ENCODE measurements around the gene F7.
"Not testable (repeated sequence)": the region's sequence is repeated elsewhere in the genome, so short reads cannot be mapped to it uniquely, and the experiment has no call there.

F7 gene

GRCh38 chr13:113105032-113105920, at the start of gene F7:
TSS of gene F7 (plus strand) at chr13:113105791. CDS start at chr13:113105842, 51 bp downstream.
- no peak for DNase-seq

- no peak for DNase-seq
These were observed 48.5 kb upstream of the F7 start for GRCh38 chr13:113057084-113057483.

DNA sequence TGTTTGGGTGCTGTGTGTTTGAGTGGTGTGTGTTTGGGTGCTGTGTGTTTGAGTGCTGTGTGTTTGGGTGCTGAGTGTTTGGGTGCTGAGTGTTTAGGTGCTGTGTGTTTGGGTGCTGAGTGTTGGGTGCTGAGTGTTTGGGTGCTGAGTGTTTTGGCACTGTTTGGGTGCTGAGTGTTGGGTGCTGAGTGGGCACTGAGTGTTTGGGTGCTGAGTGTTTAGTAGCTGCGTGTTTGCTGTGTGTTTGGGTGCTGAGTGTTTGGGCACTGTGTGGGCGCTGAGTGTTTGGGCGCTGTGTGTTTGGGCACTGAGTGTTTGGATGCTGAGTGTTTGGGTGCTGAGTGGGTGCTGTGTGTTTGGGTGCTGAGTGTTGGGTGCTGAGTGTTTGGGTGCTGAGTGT, 48.0 kb upstream of the F7 start:
- DNase-seq = not testable (repeated sequence)

DNA sequence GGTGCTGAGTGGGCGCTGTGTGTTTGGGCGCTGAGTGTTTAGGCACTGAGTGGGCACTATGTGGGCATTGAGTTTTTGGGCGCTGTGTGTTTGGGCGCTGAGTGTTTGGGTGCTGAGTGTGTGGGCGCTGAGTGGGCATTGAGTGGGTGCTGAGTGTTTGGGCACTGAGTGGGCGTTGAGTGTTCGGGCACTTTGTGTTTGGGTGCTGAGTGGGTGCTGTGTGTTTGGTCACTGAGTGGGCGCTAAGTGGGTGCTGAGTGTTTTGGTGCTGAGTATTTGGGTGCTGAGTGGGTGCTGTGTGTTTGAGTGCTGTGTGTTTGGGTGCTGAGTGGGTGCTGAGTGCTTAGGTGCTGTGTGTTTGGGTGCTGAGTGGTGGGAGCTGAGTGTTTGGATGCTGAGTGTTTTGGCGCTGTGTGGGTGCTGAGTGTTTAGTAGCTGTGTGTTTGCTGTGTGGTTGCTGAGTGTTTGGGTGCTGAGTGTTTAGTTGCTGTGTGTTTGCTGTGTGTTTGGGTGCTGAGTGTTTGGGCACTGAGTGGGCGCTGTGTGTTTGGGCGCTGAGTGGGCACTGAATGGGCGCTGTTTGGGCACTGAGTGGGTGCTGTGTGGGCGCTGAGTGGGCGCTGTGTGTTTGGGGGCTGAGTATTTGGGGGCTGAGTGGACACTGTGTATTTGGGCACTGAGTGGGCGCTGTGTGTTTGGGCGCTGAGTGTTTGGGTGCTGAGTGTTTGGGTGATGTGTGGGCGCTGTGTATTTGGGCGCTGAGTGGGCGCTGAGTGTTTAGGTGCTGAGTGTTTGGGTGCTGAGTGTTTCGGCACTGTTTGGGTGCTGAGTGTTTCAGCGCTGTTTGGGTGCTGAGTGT, 47.2 kb upstream of the F7 start:
- DNase-seq = no peak

GRCh38 chr13:113058988-113059850, 46.4 kb upstream of the F7 start:
- DNase-seq = no peak

GRCh38 chr13:113059891-113060290, 45.7 kb upstream of the F7 start:
- no peak for DNase-seq

GRCh38 chr13:113060557-113061270, 44.9 kb upstream of the F7 start:
- no peak for DNase-seq

- no peak for DNase-seq
These were observed 44.3 kb upstream of the F7 start for GRCh38 chr13:113061271-113061625.

DNA sequence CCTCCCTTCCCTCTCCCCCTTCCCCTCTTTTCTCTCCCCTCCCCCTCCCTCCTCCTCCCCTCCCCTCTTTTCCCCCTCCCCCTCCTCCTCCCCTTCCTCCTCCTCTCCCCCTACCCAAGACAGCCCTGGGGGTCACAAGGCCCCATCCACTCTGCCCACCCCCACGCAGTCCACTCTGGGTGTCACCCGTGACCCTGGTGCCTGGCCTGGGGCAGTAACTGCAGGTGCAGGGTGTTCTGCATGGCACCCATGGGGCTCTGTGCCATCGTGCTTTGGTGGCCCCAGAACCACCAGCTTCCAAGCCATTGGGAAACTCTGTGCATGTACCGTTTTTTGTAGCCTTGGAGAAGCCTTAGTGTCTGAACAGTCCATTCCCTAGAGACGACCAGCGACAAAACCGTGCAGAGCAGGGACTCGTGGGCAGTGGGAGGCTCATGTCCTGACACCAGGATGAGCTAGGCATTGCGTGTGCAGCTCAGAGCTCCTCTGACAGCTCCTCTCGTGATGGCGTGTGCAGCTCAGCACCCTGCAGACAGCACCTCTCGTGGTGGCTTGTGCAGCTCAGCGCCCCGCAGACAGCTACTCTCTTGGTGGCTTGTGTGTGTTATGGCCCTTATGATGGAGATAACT, 43.7 kb upstream of the F7 start:
- no peak for DNase-seq

DNA sequence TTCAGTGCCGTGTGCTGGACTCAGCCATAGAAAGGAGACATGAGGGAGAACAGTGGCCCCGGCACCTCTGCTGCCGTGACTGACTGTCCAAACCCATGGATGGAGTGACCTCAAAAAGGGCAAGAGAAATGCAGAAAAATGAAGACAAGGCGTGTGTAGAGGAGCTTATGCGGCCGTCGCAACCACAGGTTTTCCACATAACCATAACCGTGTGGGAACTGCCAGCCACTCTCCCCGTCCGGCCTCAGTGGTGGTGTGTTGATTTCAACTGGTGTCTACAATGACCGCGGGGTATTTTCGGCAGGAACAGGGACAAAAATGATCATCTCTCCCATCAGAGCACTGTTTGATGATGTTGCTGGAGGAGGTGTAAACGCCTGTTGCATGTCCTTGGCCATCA, 42.9 kb upstream of the F7 start:
- DNase-seq = no peak

- no peak for DNase-seq
These were observed 42.5 kb upstream of the F7 start for GRCh38 chr13:113063091-113063491.

DNA sequence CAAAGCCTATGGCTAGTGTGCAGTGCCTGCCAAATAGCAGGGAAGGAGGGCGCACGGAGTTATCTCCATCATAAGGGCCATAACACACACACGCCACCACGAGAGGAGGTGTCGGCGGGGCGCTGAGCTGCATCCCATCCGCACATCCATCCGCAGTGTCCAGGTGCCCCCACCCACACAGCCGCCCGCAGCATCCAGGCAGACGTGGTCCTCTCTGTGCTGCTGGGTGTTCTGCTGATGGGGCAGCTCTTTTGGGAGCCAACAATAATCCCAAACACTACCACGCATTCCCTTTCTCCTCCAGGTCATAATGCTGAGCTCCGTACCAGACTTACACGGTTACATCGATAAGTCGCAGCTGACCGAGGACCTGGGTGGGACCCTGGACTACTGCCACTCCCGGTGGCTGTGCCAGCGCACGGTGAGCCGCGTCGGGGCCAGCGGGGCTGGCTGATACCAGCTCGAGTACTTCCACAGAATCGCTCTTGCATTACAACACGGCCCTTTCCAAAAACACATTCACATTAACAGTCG, 41.5 kb upstream of the F7 start:
- no peak for DNase-seq

DNA sequence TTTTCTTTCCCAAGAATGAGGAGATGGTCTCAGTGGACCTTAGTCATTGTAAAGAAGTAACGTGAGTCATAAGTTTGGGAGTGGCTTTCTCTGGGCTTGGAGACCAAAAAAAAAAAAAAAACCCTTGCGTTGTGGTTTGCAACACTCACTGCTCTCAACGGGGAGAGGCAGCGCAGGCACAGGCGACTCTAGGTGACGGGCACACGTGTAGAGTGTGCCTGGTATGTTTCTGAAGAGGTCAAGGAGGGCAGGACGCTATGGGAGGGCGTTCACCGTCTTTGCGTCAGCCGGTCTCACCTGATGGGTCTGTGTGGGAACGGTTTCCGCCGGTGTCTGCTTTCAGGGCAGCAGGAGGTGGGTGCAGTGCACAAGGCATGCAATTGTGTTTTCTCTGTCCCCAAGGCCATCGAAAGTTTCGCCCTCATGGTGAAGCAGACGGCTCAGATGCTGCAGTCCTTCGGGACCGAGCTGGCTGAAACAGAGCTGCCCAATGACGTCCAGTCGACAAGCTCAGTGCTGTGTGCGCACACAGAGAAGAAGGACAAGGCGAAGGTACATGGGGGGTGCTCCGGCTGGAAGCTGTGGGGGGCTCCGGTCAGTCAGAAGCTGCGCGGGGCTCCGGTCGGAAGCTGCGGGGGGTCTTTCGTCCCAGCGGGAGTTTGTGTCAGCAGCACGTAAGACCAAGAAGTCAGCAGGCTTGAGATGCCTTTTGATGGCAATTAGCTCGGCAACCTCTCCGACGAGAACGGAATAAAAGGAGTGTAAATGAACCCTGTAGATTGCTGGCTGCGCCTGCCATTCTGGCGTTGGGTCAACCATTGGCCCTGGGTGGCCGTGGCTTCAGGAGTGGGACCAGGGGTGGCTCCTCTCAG, 40.8 kb upstream of the F7 start:
- no peak for DNase-seq

- DNase-seq = no peak
These were observed 40.0 kb upstream of the F7 start for GRCh38 chr13:113065406-113066141.

DNA sequence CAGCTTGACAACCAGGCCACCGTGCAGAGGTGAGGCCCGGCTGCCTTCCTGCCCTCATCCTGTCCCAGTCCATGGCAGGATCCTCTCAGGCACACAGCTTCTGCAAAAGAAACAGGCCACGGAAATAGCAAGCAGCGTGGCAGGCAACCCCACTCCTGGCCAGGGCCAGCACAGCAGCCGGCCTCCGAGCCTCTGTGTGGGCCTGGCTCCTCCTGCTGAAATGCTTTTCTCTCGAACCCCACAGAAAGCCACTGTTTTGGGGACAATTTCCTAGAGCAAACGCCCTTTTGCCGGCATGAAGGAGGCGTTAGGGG, 39.5 kb upstream of the F7 start:
- DNase-seq = no peak

- no peak for DNase-seq
These were observed 38.8 kb upstream of the F7 start for GRCh38 chr13:113066746-113067145.

DNA sequence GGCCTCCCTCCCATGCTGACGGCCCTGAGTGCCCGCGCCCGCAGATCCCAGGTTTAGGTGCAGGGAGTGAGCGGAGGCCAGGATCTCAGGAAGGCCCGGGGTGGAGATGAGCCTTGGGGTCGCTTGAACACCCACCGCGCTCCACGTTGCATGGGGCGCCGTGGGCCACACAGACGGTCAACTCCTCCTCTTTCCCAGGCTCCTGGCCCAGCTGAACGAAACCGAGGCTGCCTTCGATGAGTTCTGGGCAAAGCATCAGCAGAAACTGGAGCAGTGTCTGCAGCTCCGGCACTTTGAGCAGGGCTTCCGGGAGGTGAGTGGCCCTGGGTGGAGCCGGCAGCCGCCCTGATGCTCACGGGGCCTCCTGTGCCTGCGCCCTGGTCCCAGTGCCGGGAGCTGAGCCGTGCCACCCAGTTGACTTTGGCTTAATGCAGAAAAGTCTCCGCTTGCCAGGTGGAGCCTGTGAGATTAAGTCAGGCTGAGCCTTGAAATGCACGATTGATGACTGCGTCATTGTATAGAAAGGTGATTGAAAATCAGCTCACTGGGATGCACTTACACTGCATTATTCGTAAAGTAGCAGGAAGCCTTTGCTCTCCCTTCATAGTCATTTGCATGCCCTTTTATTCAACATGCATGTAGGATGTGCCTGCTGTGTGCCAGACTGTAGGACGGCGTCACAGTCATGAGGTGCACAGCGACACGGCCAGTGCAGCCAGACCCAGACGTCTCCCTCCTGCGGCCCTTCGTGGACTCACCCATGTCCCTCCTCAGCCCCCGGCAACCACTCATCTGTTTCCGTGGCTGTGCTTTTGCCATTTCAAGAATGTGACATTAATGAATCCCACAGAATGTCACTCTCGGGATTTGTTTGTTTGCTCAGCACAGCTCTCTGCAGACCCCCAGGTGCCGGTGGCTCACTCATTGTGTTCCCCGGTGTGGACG, 35.5 kb upstream of the F7 start:
- no peak for DNase-seq

- no peak for DNase-seq
These were observed 34.7 kb upstream of the F7 start for GRCh38 chr13:113070855-113071254.

DNA sequence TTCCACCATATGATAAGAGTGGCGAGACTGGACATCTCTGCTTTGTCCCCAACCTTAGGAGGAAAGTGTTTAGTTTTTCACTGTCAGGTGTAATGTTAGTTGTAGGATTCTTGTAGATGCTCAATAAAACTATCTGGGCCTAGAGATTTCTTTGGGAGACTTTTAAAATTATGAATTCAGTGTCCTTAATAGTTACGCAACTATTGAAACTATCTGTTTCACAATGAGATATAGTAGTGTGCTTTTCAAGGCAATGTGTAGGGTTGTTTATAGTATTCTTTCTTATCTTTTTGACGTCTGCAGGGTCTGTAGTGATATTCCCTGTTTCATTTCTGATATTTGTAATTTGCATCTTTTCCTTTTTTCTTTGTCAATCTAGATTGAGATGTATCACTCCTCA, 33.2 kb upstream of the F7 start:
- no peak for DNase-seq

Measured in activated CD4-positive, alpha-beta T cell treated with anti-CD3 and anti-CD28 coated beads, Interleukin-2, amount 50 U/mL, for 1 hour (primary cell).